H1 (cell line): Measurements from ENCODE around the gene TBC1D2. TPM values are rescaled to one million over a fixed set of nuclear protein-coding genes. Genes with fewer than 3 reads are reported as not detected.

Source experiments
- CTCF ChIA-PET: fragments of 300-600 bp; sonication (Branson Sonifier 250); formaldehyde crosslinking; loops from one replicate; lab custom pipeline; 2021; ENCODE audit not compliant: partially characterized antibody; lab: Charles Lee
- POLR2A ChIA-PET: fragments of 300-600 bp; sonication (Branson Sonifier 250); formaldehyde crosslinking; loops from one replicate; lab custom pipeline; 2021; ENCODE audit warnings: inconsistent platforms; ENCODE audit not compliant: partially characterized antibody; lab: Charles Lee
- DNase-seq, 2 experiments: peaks; one replicate each; pipeline versions ENCODE4 v3.0.0 to v3.0.0-alpha.2; 2010 to 2022; ENCODE audit warnings: low spot score in 2 of 2, low read depth in 1 of 2, mixed read lengths in 1 of 2
- FAIRE-seq: peaks from 2 replicates; lab custom pipeline; 2011; peaks lifted over from hg19 to GRCh38; lab: Jason Lieb, UNC
- H2AFZ ChIP-seq: 2 replicates; pipeline ENCODE4 v1.8.1; 2012; ENCODE audit warnings: low read length, inconsistent platforms
- H2AK5ac ChIP-seq: 2 replicates; pipeline ENCODE4 v1.6.1; 2013; ENCODE audit warnings: low read depth, low read length
- H2BK120ac ChIP-seq: replicated peaks from 2 replicates; pipeline ENCODE3; 2013; ENCODE audit warnings: low read depth, low read length, inconsistent platforms
- H2BK12ac ChIP-seq: 2 replicates; pipeline ENCODE4 v1.6.1; 2013; ENCODE audit warnings: low read depth, low read length
- H2BK15ac ChIP-seq: 2 replicates; pipeline ENCODE4 v1.6.1; 2013; ENCODE audit warnings: low read length
- H2BK20ac ChIP-seq: 2 replicates; pipeline ENCODE4 v1.6.1; 2013; ENCODE audit warnings: low read length
- H2BK5ac ChIP-seq: 2 replicates; pipeline ENCODE4 v1.6.1; 2013; ENCODE audit warnings: low read depth, low read length
- H3K14ac ChIP-seq: 2 replicates; pipeline ENCODE4 v1.6.1; 2013; ENCODE audit warnings: inconsistent platforms; ENCODE audit not compliant: insufficient read length
- H3K18ac ChIP-seq: 2 replicates; pipeline ENCODE4 v1.6.1; 2013; ENCODE audit warnings: low read length; ENCODE audit errors: extremely low read depth
- H3K23ac ChIP-seq: 2 replicates; pipeline ENCODE4 v1.6.1; 2013; ENCODE audit warnings: inconsistent platforms; ENCODE audit not compliant: insufficient read length
- H3K23me2 ChIP-seq: 2 replicates; pipeline ENCODE4 v1.6.1; 2013; ENCODE audit warnings: low read depth, low read length
- H3K27ac ChIP-seq: 2 replicates; pipeline ENCODE4 v1.6.1; 2011; ENCODE audit warnings: low read depth, low read length, inconsistent platforms
- H3K27me3 ChIP-seq, 4 experiments: replicated peaks in 1 of 4; 1 replicate in 1 of 4; 2 replicates in 3 of 4; pipeline versions ENCODE4 v1.6.1 to v1.8.1; 2011 to 2013; ENCODE audit warnings: low read length in 3 of 4, mild to moderate bottlenecking in 3 of 4, inconsistent platforms in 2 of 4, mixed read lengths in 2 of 4, moderate library complexity in 1 of 4; ENCODE audit not compliant: control insufficient read depth in 3 of 4, insufficient read depth in 3 of 4; ENCODE audit errors: extremely low read depth in 1 of 4
- H3K36me3 ChIP-seq, 4 experiments: 2 replicates each; pipeline versions ENCODE4 v1.6.1 to v1.8.1; 2011 to 2013; ENCODE audit warnings: mild to moderate bottlenecking in 4 of 4, low read length in 3 of 4, moderate library complexity in 2 of 4, control low read depth in 1 of 4, inconsistent platforms in 1 of 4; ENCODE audit not compliant: insufficient read depth in 4 of 4, control insufficient read depth in 2 of 4
- H3K4ac ChIP-seq: replicated peaks from 2 replicates; pipeline ENCODE3; 2013; ENCODE audit warnings: low read length, low read depth, mixed read lengths, inconsistent platforms; ENCODE audit not compliant: insufficient read length
- H3K4me1 ChIP-seq, 4 experiments: replicated peaks in 1 of 4; 1 replicate in 1 of 4; 2 replicates in 3 of 4; pipeline versions ENCODE4 v1.6.1 to v1.8.1; 2011 to 2013; ENCODE audit warnings: low read length in 3 of 4, inconsistent platforms in 2 of 4, mixed read lengths in 1 of 4; ENCODE audit not compliant: insufficient read depth in 4 of 4, control insufficient read depth in 3 of 4
- H3K4me2 ChIP-seq, 2 experiments: 2 replicates each; pipeline versions ENCODE4 v1.6.1 to v1.8.1; 2011 to 2013; ENCODE audit warnings: low read depth in 2 of 2, low read length in 2 of 2, control low read depth in 1 of 2, inconsistent platforms in 1 of 2, mild to moderate bottlenecking in 1 of 2; ENCODE audit not compliant: insufficient read depth in 1 of 2
- H3K4me3 ChIP-seq, 4 experiments: fragments of 200-600, 300-600 bp in 1 of 4; sonication (generic), shearing (Covaris generic), sonication (Bioruptor Twin) in 1 of 4; 2 replicates each; pipeline versions ENCODE4 v1.5.1 to v1.8.1; 2011 to 2016; ENCODE audit warnings: low read length in 4 of 4, low read depth in 3 of 4, control low read depth in 2 of 4, inconsistent platforms in 2 of 4, mild to moderate bottlenecking in 2 of 4, mixed read lengths in 1 of 4, moderate library complexity in 1 of 4; ENCODE audit not compliant: insufficient read depth in 2 of 4; ENCODE audit errors: extremely low read depth in 1 of 4
- H3K56ac ChIP-seq: replicated peaks from 2 replicates; pipeline ENCODE3; 2013; ENCODE audit warnings: low read depth, mild to moderate bottlenecking, mixed read lengths, low read length, inconsistent platforms; ENCODE audit not compliant: insufficient read length
- H3K79me1 ChIP-seq: 2 replicates; pipeline ENCODE4 v1.6.1; 2013; ENCODE audit warnings: low read depth, low read length, control low read depth
- H3K79me2 ChIP-seq, 2 experiments: 2 replicates each; pipeline versions ENCODE4 v1.6.1 to v1.8.1; 2012 to 2013; ENCODE audit warnings: low read length in 2 of 2, mild to moderate bottlenecking in 2 of 2, inconsistent platforms in 1 of 2; ENCODE audit not compliant: insufficient read depth in 2 of 2, control insufficient read depth in 1 of 2
- H3K9ac ChIP-seq, 4 experiments: replicated peaks in 1 of 4; 1 replicate in 1 of 4; 2 replicates in 3 of 4; pipeline versions ENCODE4 v1.6.1 to v1.8.1; 2011 to 2013; ENCODE audit warnings: low read depth in 3 of 4, low read length in 3 of 4, control low read depth in 2 of 4, mild to moderate bottlenecking in 2 of 4, moderate library complexity in 2 of 4, inconsistent platforms in 1 of 4; ENCODE audit errors: extremely low read depth in 1 of 4
- H3K9me3 ChIP-seq, 2 experiments: 2 replicates each; pipeline versions ENCODE4 v1.6.1 to v1.8.1; 2012 to 2013; ENCODE audit warnings: mild to moderate bottlenecking in 2 of 2, moderate library complexity in 2 of 2, control low read depth in 1 of 2, inconsistent platforms in 1 of 2, low read depth in 1 of 2, low read length in 1 of 2, mixed read lengths in 1 of 2; ENCODE audit not compliant: insufficient read depth in 2 of 2
- H4K20me1 ChIP-seq, 2 experiments: replicated peaks in 1 of 2; 2 replicates each; pipeline versions ENCODE3 to v1.8.1; 2011 to 2013; ENCODE audit warnings: inconsistent platforms in 2 of 2, low read length in 2 of 2, mild to moderate bottlenecking in 1 of 2; ENCODE audit not compliant: insufficient read depth in 2 of 2, control insufficient read depth in 1 of 2
- H4K5ac ChIP-seq: 2 replicates; pipeline ENCODE4 v1.6.1; 2013; ENCODE audit warnings: low read length, low read depth, mixed read lengths, inconsistent platforms; ENCODE audit not compliant: insufficient read length
- H4K8ac ChIP-seq: 2 replicates; pipeline ENCODE4 v1.8.0; 2013; ENCODE audit warnings: mild to moderate bottlenecking, moderate library complexity, low read length, inconsistent platforms; ENCODE audit not compliant: insufficient read depth; ENCODE audit errors: extremely low read depth
- H4K91ac ChIP-seq: replicated peaks from 2 replicates; pipeline ENCODE3; 2013; ENCODE audit warnings: low read length, mixed read lengths, inconsistent platforms; ENCODE audit not compliant: insufficient read length
- BCL11A ChIP-seq, 2 experiments: IDR thresholded peaks; one replicate each; pipeline ENCODE4 v1.6.1; 2011; ENCODE audit warnings: low read depth in 2 of 2, low read length in 2 of 2, mild to moderate bottlenecking in 2 of 2
- CTBP2 ChIP-seq: IDR thresholded peaks from 2 replicates; pipeline ENCODE4 v1.7.0; 2011; ENCODE audit warnings: borderline replicate concordance, mild to moderate bottlenecking, moderate library complexity, mixed read lengths, low read length; ENCODE audit not compliant: insufficient read depth, insufficient read length
- E2F6 ChIP-seq: IDR thresholded peaks from 2 replicates; pipeline ENCODE4 v1.6.1; 2012; ENCODE audit warnings: inconsistent platforms
- EP300 ChIP-seq, 2 experiments: IDR thresholded peaks; 1 replicate in 1 of 2; 2 replicates in 1 of 2; pipeline ENCODE4 v1.6.1; 2011 to 2012; ENCODE audit warnings: low read depth in 2 of 2, low read length in 2 of 2, mild to moderate bottlenecking in 2 of 2, borderline replicate concordance in 1 of 2, inconsistent platforms in 1 of 2, moderate library complexity in 1 of 2
- KDM4A ChIP-seq: IDR thresholded peaks from one replicate; pipeline ENCODE4 v1.7.1; 2012; ENCODE audit warnings: low read depth, mild to moderate bottlenecking, moderate library complexity, low read length, inconsistent platforms; ENCODE audit not compliant: severe bottlenecking
- KDM5A ChIP-seq: fragments of 200-600 bp; IDR thresholded peaks from 2 replicates; pipeline ENCODE4 v1.7.1; 2012; ENCODE audit warnings: mild to moderate bottlenecking, low read length, inconsistent platforms, mixed read lengths
- POU5F1 ChIP-seq: IDR thresholded peaks from 2 replicates; pipeline ENCODE4 v1.6.1; 2011; ENCODE audit warnings: low read depth, mild to moderate bottlenecking, low read length, moderate library complexity
- RBBP5 ChIP-seq: IDR thresholded peaks from 2 replicates; pipeline ENCODE4 v1.7.1; 2012; ENCODE audit warnings: low read depth, mild to moderate bottlenecking, inconsistent platforms, low read length, moderate library complexity, borderline replicate concordance
- RNF2 ChIP-seq: fragments of 200-900, 300-1000 bp; sonication (generic); IDR thresholded peaks from 2 replicates; pipeline ENCODE4 v1.7.1; 2016; ENCODE audit warnings: borderline replicate concordance, low read depth, mild to moderate bottlenecking, antibody characterized with exemption, low read length; ENCODE audit not compliant: poor library complexity, severe bottlenecking; ENCODE audit errors: missing control alignments
- SRF ChIP-seq: IDR thresholded peaks from 2 replicates; pipeline ENCODE4 v1.6.1; 2011; ENCODE audit warnings: mild to moderate bottlenecking, low read depth, low read length, moderate library complexity
- TAF1 ChIP-seq: IDR thresholded peaks from 2 replicates; pipeline ENCODE4 v1.6.1; 2011; ENCODE audit warnings: mild to moderate bottlenecking, low read depth, low read length
- WGBS, 2 experiments: shearing (Covaris generic) in 1 of 2; methylation state at CpG; one replicate each; pipeline versions ENCODE4 v1.1.6 to v1.1.7; 2013 to 2015; ENCODE audit warnings: low lambda C conversion rate in 2 of 2, mixed read lengths in 2 of 2, inconsistent platforms in 1 of 2, low coverage in 1 of 2, missing lambda C conversion rate in 1 of 2; ENCODE audit not compliant: insufficient replicate concordance in 2 of 2, insufficient coverage in 1 of 2, insufficient read length in 1 of 2; ENCODE audit errors: extremely low coverage in 1 of 2, missing lambda C conversion rate in 1 of 2; 5-methylcytosine and 5-hydroxymethylcytosine counted together
- polyA plus RNA-seq, 7 experiments: library from polyadenylated mRNA; depleted of rRNA in 3 of 7; stranded (reverse) in 5 of 7; unstranded in 2 of 7; fragments of >200 nt in 5 of 7; fragments of 200-250 nt in 2 of 7; gene quantifications; 1 replicate in 5 of 7; 2 replicates in 1 of 7; 4 replicates in 1 of 7; pipeline versions ENCODE4 v1.2.1 to v1.2.3, GENCODE V29; 2011 to 2013; ENCODE audit warnings: missing spikeins in 2 of 7, mixed read lengths in 2 of 7
- total RNA-seq: library from RNA; stranded (reverse); fragmentation: NEBNext Ultra II Directional; extraction: Animal tissue kit (Norgen Biotek cat#: 25700); gene quantifications from 2 replicates; pipeline ENCODE4 v1.2.1, GENCODE V29; 2021

Gene TBC1D2
- total and polyA plus RNA-seq, 2 of the 8 experiments (the other 6 are each of a cell fraction or from before 2014, with no cell fraction given): 7.4 TPM

- FAIRE-seq: no peak
- H3K36me3 ChIP-seq: no peaks in the 10 kb centered on the region
- no peak overlapping the region for H3K9ac ChIP-seq
- no peak overlapping the region for H3K27ac ChIP-seq
- peaks cover 0 to 7% of the 10 kb centered on the region in 2 experiments; a peak in 2 of 4 replicates for H3K79me2 ChIP-seq
- H3K4ac ChIP-seq: no peak overlapping the region
- H3K4me3 ChIP-seq: no peak overlapping the region
- H2BK5ac ChIP-seq: no peak overlapping the region
- H2AK5ac ChIP-seq: no peak overlapping the region
- peaks cover 0 to 4% (median 2%) of the 10 kb centered on the region in 4 experiments; a peak in 3 of 7 replicates for H3K4me1 ChIP-seq
- no peak overlapping the region for H3K23ac ChIP-seq
- H3K27me3 ChIP-seq: no peaks in the 10 kb centered on the region; a peak in 1 of 7 replicates
- DNase-seq: no peak
- no peaks in the 10 kb centered on the region for H3K23me2 ChIP-seq
- H4K5ac ChIP-seq: no peak overlapping the region
- peak overlapping the region; percentile 23 for H4K91ac ChIP-seq
- H2BK120ac ChIP-seq: no peak overlapping the region
- ChIA-PET CTCF (interaction anchor here (0.8 to 1.8 kb wide), 3 partner anchors 9 to 109 kb away, joined by 4 to 6 read pairs (median 6); partner anchors contain the start of gene CORO2A), POLR2A (interaction anchor here (1.1 to 1.7 kb wide), 4 partner anchors 8 to 12 kb away, joined by 3 to 5 read pairs (median 3); partner anchors contain the start of gene CORO2A)
- peaks cover 3% of the 10 kb centered on the region for H3K79me1 ChIP-seq
- no peak overlapping the region for H3K4me2 ChIP-seq
- WGBS, 2 experiments: 94% methylated on average over 9 of the region's 9 CpGs; no CpG with 5 or more reads in 1 of the 2 experiments
- H2BK15ac ChIP-seq: no peak overlapping the region
- H3K18ac ChIP-seq: no peak overlapping the region
- peaks cover 0 to 4% of the 10 kb centered on the region in 2 experiments for H4K20me1 ChIP-seq
- no peak overlapping the region for H2BK20ac ChIP-seq
- H2BK12ac ChIP-seq: no peak overlapping the region
- H2AFZ ChIP-seq: no peak overlapping the region
- H3K14ac ChIP-seq: no peak overlapping the region
- H3K9me3 ChIP-seq: no peaks in the 10 kb centered on the region
- H4K8ac ChIP-seq: no peak overlapping the region
- H3K56ac ChIP-seq: no peak overlapping the region
- TF ChIP-seq KDM5A: no peak
- no peak for TF ChIP-seq RNF2
- TF ChIP-seq BCL11A (IDR thresholded peaks at IDR 0.05; ENCODE audit: low read depth in 2 of 2, low read length in 2 of 2): no peak
- TF ChIP-seq EP300 (IDR thresholded peaks at IDR 0.05; ENCODE audit: borderline replicate concordance in 1 of 2, low read depth in 2 of 2, low read length in 2 of 2): no peak
- TF ChIP-seq E2F6: no peak
- TF ChIP-seq TAF1: no peak
- TF ChIP-seq RBBP5: no peak
- TF ChIP-seq CTBP2: no peak
- TF ChIP-seq KDM4A: no peak
- TF ChIP-seq POU5F1: no peak
- TF ChIP-seq SRF: no peak
These were observed 72.4 kb downstream of the TBC1D2 start for GRCh38 chr9:98182889-98183599.
